Endothelial cell (in vitro differentiated cells): ENCODE data around the gene LCN9. TPM values are rescaled to one million over a fixed set of nuclear protein-coding genes. Genes with fewer than 3 reads are reported as not detected.

Experiments used
- DNase-seq: peaks from one replicate; pipeline ENCODE4 v3.0.0; 2021; ENCODE audit warnings: low spot score
- H3K27ac Mint-ChIP-seq: one replicate; pipeline ENCODE4 v1.8.0; 2021; ENCODE audit warnings: mixed read lengths, inconsistent platforms; ENCODE audit not compliant: unreplicated experiment
- H3K27me3 Mint-ChIP-seq: one replicate; pipeline ENCODE4 v1.8.0; 2021; ENCODE audit warnings: mild to moderate bottlenecking, moderate library complexity, mixed read lengths, inconsistent platforms; ENCODE audit not compliant: unreplicated experiment
- H3K36me3 Mint-ChIP-seq: one replicate; pipeline ENCODE4 v1.8.0; 2021; ENCODE audit warnings: mild to moderate bottlenecking, low read depth, mixed read lengths, inconsistent platforms; ENCODE audit not compliant: unreplicated experiment
- H3K4me1 Mint-ChIP-seq: one replicate; pipeline ENCODE4 v1.8.0; 2021; ENCODE audit warnings: mild to moderate bottlenecking, mixed read lengths, inconsistent platforms; ENCODE audit not compliant: unreplicated experiment
- H3K4me3 Mint-ChIP-seq: one replicate; pipeline ENCODE4 v1.8.0; 2021; ENCODE audit warnings: mild to moderate bottlenecking, mixed read lengths, inconsistent platforms; ENCODE audit not compliant: unreplicated experiment
- H3K9me3 Mint-ChIP-seq: one replicate; pipeline ENCODE4 v1.8.0; 2021; ENCODE audit warnings: mixed read lengths, inconsistent platforms; ENCODE audit not compliant: unreplicated experiment
- total RNA-seq: library from RNA; stranded (reverse); fragmentation: NEBNext Ultra II Directional; extraction: Animal tissue kit (Norgen Biotek cat#: 25700); gene quantifications from one replicate; pipeline ENCODE4 v1.2.1, GENCODE V29; 2021; ENCODE audit not compliant: unreplicated experiment
- TF ChIP-seq, protein P1 (sequence below): fragments of 200-600 bp; sonication (generic); IDR thresholded peaks from one replicate; pipeline ENCODE4 v1.5.0; 2021; ENCODE audit warnings: antibody characterized with exemption; ENCODE audit not compliant: unreplicated experiment

LCN9 gene
- total RNA-seq, 1 donor from 2014 or later: not detected

- no peak overlapping the region for H3K27ac Mint-ChIP-seq
- no peak overlapping the region for H3K4me3 Mint-ChIP-seq
These were observed 46.2 kb upstream of the LCN9 start for GRCh38 chr9:135616619-135617537.

GRCh38 chr9:135617538-135617900 lies 45.6 kb upstream of the LCN9 start:
- Mint-ChIP-seq H3K36me3 (no peaks in the 10 kb centered on the region), H3K27ac (no peak overlapping the region), H3K9me3 (no peaks in the 10 kb centered on the region), H3K4me1 (no peaks in the 10 kb centered on the region), H3K4me3 (no peak overlapping the region), H3K27me3 (peaks cover 4% of the 10 kb centered on the region)
- TF ChIP-seq, protein P1, sequence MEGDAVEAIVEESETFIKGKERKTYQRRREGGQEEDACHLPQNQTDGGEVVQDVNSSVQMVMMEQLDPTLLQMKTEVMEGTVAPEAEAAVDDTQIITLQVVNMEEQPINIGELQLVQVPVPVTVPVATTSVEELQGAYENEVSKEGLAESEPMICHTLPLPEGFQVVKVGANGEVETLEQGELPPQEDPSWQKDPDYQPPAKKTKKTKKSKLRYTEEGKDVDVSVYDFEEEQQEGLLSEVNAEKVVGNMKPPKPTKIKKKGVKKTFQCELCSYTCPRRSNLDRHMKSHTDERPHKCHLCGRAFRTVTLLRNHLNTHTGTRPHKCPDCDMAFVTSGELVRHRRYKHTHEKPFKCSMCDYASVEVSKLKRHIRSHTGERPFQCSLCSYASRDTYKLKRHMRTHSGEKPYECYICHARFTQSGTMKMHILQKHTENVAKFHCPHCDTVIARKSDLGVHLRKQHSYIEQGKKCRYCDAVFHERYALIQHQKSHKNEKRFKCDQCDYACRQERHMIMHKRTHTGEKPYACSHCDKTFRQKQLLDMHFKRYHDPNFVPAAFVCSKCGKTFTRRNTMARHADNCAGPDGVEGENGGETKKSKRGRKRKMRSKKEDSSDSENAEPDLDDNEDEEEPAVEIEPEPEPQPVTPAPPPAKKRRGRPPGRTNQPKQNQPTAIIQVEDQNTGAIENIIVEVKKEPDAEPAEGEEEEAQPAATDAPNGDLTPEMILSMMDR: no peak
- no peak for DNase-seq

More at GRCh38 chr9:135616619-135617537, 46.2 kb upstream of the LCN9 start:
- Mint-ChIP-seq H3K36me3 (peaks cover under 1% of the 10 kb centered on the region), H3K27me3 (peaks cover 6% of the 10 kb centered on the region), H3K4me1 (no peaks in the 10 kb centered on the region), H3K9me3 (no peaks in the 10 kb centered on the region)
- TF ChIP-seq, protein P1: no peak
- no peak for DNase-seq

- TF ChIP-seq, protein P1: no peak
- no peak overlapping the region for H3K27ac Mint-ChIP-seq
- H3K4me3 Mint-ChIP-seq: no peak overlapping the region
- no peaks in the 10 kb centered on the region for H3K36me3 Mint-ChIP-seq
- H3K4me1 Mint-ChIP-seq: no peaks in the 10 kb centered on the region
- H3K9me3 Mint-ChIP-seq: no peaks in the 10 kb centered on the region
- peaks cover 3% of the 10 kb centered on the region for H3K27me3 Mint-ChIP-seq
- DNase-seq: no peak
These were observed 45.1 kb upstream of the LCN9 start for GRCh38 chr9:135617991-135618411.

DNA sequence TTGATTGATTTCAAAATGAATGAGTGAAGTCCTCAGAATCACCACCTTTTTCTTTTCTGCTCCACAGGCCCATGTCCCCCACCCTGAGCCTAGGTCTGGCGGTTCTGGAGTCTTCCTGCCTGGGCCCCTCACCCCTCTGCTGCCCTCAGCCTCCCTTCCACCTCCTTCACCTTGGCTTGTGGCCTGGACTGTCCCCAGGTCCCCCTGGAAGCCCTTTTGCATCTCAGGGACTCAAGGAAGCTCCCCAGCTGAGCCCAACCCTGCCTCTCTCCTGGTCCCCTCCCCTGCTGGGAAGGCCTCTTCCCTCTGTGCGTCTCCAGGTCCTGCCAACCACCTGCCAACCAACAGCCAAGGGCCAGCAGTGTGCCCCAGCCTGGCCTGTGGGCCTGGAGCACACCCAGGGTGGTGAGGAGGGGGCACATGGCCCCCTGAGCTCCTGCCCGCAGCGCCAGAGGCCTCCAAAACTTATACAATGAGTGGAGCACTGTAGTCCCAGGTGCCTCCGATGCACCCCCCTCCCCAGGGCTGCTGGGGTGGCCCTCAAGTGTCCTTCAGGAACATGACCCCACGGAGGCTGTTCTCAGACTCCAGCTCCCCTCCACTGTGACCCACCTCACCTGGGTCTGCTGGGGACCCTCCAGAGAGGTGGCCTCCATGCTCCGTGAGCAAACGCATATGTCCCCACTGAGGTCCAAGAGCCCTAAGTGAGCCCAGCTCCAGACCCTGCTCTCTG lies 44.1 kb upstream of the LCN9 start:
- TF ChIP-seq, protein P1: no peak
- H3K36me3 Mint-ChIP-seq: no peaks in the 10 kb centered on the region
- no peak for DNase-seq
- no peaks in the 10 kb centered on the region for H3K4me1 Mint-ChIP-seq
- H3K27ac Mint-ChIP-seq: no peak overlapping the region
- no peaks in the 10 kb centered on the region for H3K9me3 Mint-ChIP-seq
- H3K4me3 Mint-ChIP-seq: no peak overlapping the region
- H3K27me3 Mint-ChIP-seq: no peaks in the 10 kb centered on the region

DNA sequence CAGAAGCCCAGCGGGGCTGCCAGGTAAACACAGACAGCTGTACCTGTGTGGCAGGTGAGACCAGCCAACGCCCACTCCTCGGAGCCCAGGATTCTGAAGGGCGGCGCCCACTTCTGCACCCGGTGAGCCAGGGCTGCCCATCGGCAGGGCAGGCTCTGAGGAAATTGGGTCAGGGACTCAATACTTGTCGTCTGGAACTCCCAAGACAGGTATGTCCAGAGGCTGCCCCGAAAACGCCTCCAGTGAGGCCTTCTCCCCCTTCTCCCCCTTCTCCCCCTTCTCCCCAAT lies 43.6 kb upstream of the LCN9 start:
- Mint-ChIP-seq H3K27ac (no peak overlapping the region), H3K27me3 (no peaks in the 10 kb centered on the region), H3K4me3 (no peak overlapping the region), H3K36me3 (no peaks in the 10 kb centered on the region), H3K9me3 (no peaks in the 10 kb centered on the region), H3K4me1 (no peaks in the 10 kb centered on the region)
- TF ChIP-seq, protein P1: no peak
- no peak for DNase-seq
